GM21528 (cell line): ENCODE results near the gene TRAPPC4.
"Not testable (repeated sequence)": the region's sequence is repeated elsewhere in the genome, so short reads cannot be mapped to it uniquely, and the experiment has no call there.

Experiments used
- ATAC-seq: cut with Tn5 transposase; IDR thresholded peaks from one replicate; pipeline ENCODE4 v1.9.1; 2021; ENCODE audit warnings: mild to moderate bottlenecking, moderate library complexity; ENCODE audit not compliant: unreplicated experiment, low FRiP score

Gene TRAPPC4

GRCh38 chr11:119012629-119013170 lies 5.9 kb upstream of the TRAPPC4 start:
- no peak for ATAC-seq

DNA sequence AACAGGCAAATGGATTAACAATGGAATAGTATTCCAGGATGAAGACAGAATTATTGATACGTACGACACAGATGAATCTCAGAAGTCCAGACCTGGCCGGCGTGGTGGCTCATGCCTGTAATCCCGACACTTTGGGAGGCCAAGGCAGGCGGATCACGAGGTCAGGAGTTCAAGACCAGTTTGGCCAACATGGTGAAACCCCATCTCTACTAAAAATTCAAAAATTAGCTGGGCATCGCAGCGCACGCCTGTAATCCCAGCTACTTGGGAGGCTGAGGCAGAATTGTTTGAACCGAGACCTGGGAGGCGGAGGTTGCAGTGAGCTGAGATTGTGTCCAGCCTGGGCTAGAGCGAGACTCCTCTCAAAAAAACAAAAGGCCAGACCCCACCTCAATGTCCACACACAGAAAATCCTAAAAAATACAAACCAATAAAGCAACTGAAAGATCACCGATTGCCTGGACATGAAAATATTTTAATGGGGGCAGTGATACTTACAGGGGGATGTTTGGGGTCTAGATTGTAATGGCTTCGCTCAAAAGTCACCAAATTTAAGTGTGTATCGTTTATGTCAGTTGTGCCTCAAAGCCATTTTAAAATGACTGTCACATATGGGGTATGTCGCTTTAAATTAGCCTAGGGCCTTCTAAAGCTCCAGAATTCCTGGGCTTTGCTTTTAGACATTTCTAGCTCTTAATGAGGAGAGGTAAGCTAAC lies 4.2 kb upstream of the TRAPPC4 start:
- ATAC-seq = no peak

DNA sequence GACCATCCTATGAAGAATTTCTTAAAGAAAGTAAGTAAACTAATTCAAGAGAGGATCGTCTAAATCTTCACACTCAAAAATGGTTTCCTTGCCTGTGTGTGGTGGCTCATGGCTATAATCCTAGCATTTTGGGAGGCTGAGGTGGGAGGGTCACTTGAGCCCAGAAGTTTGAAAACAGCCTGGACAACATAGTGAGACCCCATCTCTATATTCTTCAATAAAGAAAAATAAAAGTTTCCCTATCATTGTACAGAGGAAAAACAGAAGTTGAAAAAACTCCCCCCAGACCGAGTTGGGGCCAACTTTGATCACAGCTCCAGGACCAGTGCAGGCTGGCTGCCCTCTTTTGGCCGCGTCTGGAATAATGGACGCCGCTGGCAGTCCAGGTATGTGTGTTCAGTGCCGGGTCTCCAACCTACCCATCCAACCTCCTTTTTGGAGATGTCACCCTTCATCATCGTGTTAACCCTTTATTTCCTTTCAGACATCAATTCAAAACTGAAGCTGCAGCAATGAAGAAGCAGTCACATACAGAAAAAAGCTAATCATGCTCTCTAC lies 3.4 kb upstream of the TRAPPC4 start:
- ATAC-seq = no peak

- ATAC-seq = no peak
Measured at GRCh38 chr11:119016216-119017009, 2.2 kb upstream of the TRAPPC4 start.

DNA sequence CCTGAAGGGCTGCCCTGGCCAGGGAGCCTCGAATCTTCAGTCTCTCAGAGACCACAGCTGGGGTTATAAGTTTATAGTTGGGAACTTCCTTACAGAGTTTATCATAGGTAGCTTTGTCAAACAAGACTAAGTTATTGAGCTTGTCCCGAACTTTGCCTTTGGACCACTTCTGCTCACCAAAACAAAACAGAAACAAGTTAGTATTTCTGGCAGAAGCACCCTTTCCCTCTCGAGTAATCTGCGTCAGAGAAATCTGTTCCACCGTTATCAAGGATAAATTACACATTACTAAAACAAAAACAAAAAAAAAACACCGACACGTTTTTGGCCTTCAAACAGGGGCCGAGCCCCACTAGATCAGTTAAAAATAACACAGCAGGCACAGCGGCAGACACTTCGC lies 1.2 kb upstream of the TRAPPC4 start:
- not testable (repeated sequence) for ATAC-seq

- no peak for ATAC-seq
Measured at GRCh38 chr11:119019996-119020395, 1.4 kb downstream of the TRAPPC4 start.

DNA sequence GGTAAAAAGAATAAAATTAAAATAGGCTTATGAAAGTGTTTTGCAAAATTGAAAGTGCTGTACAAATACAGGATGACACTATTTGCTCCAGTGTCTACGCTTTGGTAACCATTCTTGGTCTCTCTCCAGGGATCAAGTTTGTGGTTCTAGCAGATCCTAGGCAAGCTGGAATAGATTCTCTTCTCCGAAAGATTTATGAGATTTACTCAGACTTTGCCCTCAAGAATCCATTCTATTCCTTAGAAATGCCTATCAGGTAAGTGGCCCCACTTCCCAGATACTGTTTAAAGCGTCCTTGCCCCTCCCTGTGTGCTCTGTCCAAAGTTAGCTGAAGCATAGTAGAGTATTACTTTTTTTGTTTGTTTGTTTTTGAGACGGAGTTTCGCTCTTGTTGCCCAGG lies 3.1 kb downstream of the TRAPPC4 start:
- no peak for ATAC-seq

DNA sequence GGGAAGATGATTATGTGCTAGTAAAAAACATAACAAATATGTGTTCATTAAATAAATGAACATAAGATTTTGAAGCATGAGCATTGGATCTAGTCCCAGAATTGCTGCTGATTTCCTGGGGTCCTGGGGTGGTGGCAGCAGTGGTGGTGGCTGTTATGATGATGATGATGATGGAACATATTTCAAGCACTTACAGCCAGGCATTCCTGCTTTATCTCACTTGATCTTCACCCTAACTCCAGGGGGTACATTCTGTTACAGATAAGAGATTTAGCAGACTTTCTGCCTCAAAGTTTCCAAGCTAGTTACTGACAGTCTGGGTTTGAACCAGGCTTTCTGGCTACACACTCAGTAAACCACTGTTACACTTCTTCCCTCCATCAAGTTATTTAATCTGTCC lies 5.2 kb downstream of the TRAPPC4 start:
- ATAC-seq = no peak

DNA sequence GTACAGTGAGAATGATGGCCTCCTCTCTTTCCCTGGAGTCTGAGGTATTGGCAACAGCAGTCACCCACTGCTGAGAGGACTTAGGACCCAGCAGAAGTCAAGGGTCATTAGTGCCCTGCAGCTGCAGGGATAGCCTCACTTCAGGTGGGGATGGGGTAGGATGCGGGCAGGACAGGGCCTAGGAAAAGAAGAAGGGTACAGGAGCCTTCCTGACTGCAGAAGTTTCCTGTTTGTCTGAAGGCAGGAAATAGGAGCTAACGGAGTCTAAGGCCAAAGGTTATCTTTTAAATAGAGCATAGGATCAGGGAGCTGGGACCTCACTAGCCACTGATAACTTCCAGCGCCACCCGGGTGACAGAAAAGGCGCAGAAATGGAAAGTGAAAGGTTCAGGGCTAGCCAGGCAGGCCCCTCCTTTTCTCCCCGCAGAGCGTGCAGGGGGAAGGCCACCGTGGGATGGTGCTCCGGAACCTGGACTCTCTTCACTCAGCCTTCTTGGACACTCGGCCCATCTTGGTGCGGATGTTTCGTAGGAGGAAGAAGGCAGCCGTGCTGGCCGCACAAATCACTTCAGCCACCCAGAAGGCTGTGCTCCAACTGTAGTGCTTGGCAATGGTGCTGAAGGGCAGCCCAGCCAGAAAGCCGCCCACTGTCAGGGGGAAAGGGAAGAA lies 6.0 kb downstream of the TRAPPC4 start:
- ATAC-seq = no peak

DNA sequence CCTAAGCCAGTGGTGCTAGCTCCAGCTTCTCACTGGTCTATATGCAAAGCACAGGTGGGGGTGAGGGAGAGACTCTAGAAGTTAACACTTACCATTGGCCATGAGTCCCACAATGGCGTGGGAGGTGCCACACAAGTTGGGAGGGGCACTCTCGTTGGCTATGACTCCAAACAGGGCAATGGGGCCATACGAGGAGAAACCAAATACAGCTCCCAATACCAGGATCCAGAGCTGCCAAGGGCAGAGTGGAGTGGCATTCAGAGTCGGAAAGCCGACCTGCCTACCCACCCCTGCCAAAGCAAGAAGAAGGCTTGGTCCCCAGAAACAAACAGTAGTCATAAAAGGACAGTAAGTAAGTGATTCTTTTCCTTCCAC lies 6.5 kb downstream of the TRAPPC4 start:
- no peak for ATAC-seq

DNA sequence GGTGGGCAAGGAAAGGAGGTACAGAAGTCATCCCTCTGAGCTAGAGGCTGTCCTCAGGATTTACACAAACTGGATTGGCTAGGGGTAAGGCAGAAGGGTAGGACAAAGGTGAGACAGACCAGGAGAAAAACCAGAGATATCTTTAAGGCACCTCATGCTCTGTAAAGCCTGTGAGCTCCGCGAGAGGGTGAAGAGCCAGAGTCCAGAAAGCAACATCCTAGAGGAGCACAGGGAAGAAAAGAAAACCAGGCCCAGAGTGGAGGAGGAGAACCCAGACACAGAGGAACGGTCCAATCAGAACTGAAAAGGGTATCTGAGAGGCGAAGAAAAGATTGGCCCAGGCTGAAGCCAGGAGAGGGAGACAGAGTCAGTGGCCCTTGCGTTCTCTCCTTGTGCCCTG lies 7.0 kb downstream of the TRAPPC4 start:
- no peak for ATAC-seq

DNA sequence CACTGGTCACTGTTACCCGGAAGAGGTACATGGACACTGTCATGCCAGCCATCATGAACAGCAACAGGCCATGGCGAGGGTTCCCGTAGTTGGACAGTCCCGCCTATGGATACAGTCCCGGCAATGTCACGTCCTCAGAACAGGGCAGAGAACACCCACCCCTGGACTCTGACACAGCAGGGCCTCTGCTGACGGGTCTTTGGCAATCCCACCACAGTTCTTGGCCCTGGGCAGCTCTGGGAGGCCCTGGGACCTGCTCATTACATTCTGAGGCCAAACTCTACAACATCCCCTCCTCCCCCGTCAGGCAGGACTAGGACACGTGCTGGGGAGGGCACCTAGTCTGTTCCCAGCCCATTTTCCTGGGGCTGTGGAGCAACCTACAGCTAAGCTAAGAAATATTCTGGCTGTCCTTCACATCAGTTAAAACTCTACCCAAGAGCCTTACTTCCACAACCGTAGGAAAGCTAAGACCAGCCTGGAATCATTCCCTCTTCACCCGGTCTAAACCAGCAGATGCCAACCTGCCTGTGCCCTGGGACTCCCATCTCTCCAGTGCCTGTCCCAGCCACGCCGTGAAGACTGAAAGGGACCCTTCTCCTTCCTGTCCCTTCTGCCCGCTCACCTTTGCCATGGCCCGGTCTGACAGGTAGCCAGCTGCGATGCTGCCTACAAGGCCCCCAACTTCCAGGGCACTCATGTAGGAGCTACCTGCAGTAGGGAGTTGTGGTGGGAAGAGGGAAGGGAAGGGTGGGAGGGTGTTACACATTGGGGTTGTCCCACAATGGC lies 7.6 kb downstream of the TRAPPC4 start:
- no peak for ATAC-seq

GRCh38 chr11:119026970-119027369 lies 8.4 kb downstream of the TRAPPC4 start:
- no peak for ATAC-seq

DNA sequence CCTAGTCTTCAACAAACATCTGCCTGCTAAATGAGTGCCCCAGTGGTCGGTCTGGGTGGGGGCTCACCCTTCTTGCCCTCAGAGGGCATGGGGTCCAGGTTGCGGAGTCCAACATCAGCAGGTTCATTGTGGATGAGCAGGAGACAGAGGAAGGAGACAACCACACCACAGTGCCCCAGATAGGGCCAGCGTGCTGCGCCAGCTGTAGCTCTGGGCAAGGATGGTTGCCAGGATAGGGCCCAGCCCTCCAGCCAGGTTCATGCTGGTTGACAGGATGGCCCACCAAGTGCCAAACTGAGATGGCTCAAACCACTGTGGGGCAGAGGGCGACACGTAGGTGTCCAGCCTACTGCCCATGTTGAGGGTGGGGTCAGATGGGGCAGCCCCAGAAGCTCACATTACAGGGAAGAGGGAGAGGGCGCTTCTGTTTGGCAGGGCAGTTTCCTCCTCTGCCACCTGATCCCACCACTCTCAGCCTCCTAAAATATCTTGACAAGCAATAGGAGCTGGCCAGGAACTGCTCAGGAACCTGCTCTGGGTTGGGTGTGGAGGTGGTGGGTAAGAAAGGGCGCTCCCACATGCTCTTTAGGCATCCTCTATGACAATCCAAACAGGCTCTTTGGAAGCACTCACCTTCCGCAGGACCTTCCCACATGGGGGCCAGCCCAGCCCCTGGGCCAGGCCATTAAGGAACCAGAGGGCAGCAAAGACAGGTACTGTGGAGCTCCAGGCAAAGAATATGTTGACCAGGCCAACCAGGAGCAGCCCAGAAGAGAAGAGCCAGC lies 9.2 kb downstream of the TRAPPC4 start:
- no peak for ATAC-seq

GRCh38 chr11:119028346-119029068 lies 9.9 kb downstream of the TRAPPC4 start:
- no peak for ATAC-seq

DNA sequence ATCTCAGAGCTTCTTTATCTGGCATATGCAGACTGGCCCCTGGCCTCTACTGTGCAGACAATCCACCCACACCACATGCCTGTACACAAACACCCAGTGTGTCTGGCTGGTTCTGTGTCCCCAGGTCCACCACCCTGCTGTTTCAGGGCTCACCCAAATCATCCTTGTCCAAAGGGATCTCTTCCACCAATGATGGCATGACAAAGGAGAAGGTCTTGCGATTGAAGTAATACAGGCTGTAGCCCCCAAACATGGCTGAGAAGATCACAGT lies 10.4 kb downstream of the TRAPPC4 start:
- ATAC-seq = no peak

GRCh38 chr11:119029340-119030028 lies 10.9 kb downstream of the TRAPPC4 start:
- no peak for ATAC-seq

GRCh38 chr11:119030029-119030328 lies 11.4 kb downstream of the TRAPPC4 start:
- ATAC-seq = peak; percentile 16
